Panc1 (cell line): ENCODE results near the gene DST. TPM values are rescaled to one million over a fixed set of nuclear protein-coding genes. Genes with fewer than 3 reads are reported as not detected.

ENCODE experiments used
- ATAC-seq: fragments of 200-7000 bp; cut with Tn5 transposase; 2 replicates; pipeline ENCODE4 v1.9.1; 2020; ENCODE audit warnings: mild to moderate bottlenecking, moderate library complexity
- BruUV-seq: library from RNA; stranded (reverse); fragments of 400-500 nt; replicated peaks from 2 replicates; lab custom pipeline; 2021; lab: Mats Ljungman, UMichigan
- CTCF ChIA-PET: fragments of 300-600 bp; sonication (Branson Sonifier 250); formaldehyde crosslinking; loops from one replicate; lab custom pipeline; 2022; ENCODE audit warnings: antibody characterized with exemption; lab: Charles Lee
- POLR2A ChIA-PET: fragments of 300-600 bp; sonication (Branson Sonifier 250); formaldehyde crosslinking; loops from one replicate; lab custom pipeline; 2022; ENCODE audit warnings: antibody characterized with exemption; lab: Charles Lee
- DNase-seq: peaks from one replicate; pipeline ENCODE4 v3.0.0-alpha.2; 2010; ENCODE audit warnings: low read depth, low spot score
- H3K27ac ChIP-seq: 2 replicates; pipeline ENCODE4 v1.5.1; 2011; ENCODE audit warnings: mild to moderate bottlenecking, low read length, inconsistent platforms
- H3K27me3 ChIP-seq: fragments of 200-500 bp; sonication (Bioruptor generic); 2 replicates; pipeline ENCODE4 v1.6.0; 2014; ENCODE audit warnings: low read length, inconsistent platforms; ENCODE audit not compliant: control insufficient read depth, insufficient read depth
- H3K36me3 ChIP-seq: fragments of 200-500 bp; sonication (Bioruptor generic); 2 replicates; pipeline ENCODE4 v1.5.1; 2014; ENCODE audit warnings: inconsistent platforms, mild to moderate bottlenecking, low read length, moderate library complexity; ENCODE audit not compliant: control insufficient read depth, insufficient read depth
- H3K4me1 ChIP-seq: 2 replicates; pipeline ENCODE4 v1.5.1; 2011; ENCODE audit warnings: inconsistent platforms, mild to moderate bottlenecking, low read length, moderate library complexity; ENCODE audit not compliant: control insufficient read depth, insufficient read depth
- H3K4me3 ChIP-seq, 2 experiments: 2 replicates each; pipeline ENCODE4 v1.5.1; 2011 to 2012; ENCODE audit warnings: low read depth in 2 of 2, low read length in 2 of 2, mild to moderate bottlenecking in 2 of 2, inconsistent platforms in 1 of 2, moderate library complexity in 1 of 2
- H3K9me3 ChIP-seq: fragments of 200-500 bp; sonication (Bioruptor generic); 2 replicates; pipeline ENCODE4 v1.5.1; 2014; ENCODE audit warnings: low read depth, mild to moderate bottlenecking, inconsistent platforms, low read length, moderate library complexity; ENCODE audit not compliant: control insufficient read depth, insufficient read depth
- POLR2AphosphoS5 ChIP-seq: IDR thresholded peaks from 2 replicates; pipeline ENCODE4 v1.6.1; 2012; ENCODE audit warnings: mild to moderate bottlenecking, low read depth, low read length, moderate library complexity
- SIN3A ChIP-seq: IDR thresholded peaks from 2 replicates; pipeline ENCODE4 v1.6.1; 2012; ENCODE audit warnings: low read depth, mild to moderate bottlenecking, low read length, moderate library complexity, borderline replicate concordance; ENCODE audit not compliant: insufficient read depth
- TCF7L2 ChIP-seq: IDR thresholded peaks from 2 replicates; pipeline ENCODE4 v1.6.1; 2011; ENCODE audit warnings: mild to moderate bottlenecking, low read depth, low read length, inconsistent platforms
- in situ Hi-C: cut with HindIII; loops from 2 replicates; pipeline ENCODE4 v1.10.0; 2016; ENCODE audit warnings: low sequenced_read_pairs, low pct_unique_long_range_greater_than_20kb
- intact Hi-C: fragments of 100-400 bp; cut with micrococcal nuclease; formaldehyde crosslinking; loops from one replicate; pipeline ENCODE4 v1.10.0; 2022; ENCODE audit not compliant: unreplicated experiment
- total RNA-seq: library from RNA; stranded (reverse); gene quantifications from one replicate; pipeline ENCODE4 v1.2.1, GENCODE V29; 2021; ENCODE audit not compliant: unreplicated experiment
- TF ChIP-seq, protein P1 (sequence below), 2 experiments: IDR thresholded peaks; 2 replicates each; pipeline ENCODE4 v1.6.1; 2011 to 2012; ENCODE audit warnings: low read depth in 2 of 2, control low read depth in 1 of 2, low read length in 1 of 2, mild to moderate bottlenecking in 1 of 2, moderate library complexity in 1 of 2; ENCODE audit not compliant: insufficient read depth in 1 of 2
- TF ChIP-seq, protein P2 (sequence below): fragments of 450-650 bp; IDR thresholded peaks from 2 replicates; pipeline ENCODE4 v1.5.1; 2017; ENCODE audit warnings: mild to moderate bottlenecking

DST gene
- total RNA-seq, 1 experiment from 2014 or later, result 230 TPM

DNA sequence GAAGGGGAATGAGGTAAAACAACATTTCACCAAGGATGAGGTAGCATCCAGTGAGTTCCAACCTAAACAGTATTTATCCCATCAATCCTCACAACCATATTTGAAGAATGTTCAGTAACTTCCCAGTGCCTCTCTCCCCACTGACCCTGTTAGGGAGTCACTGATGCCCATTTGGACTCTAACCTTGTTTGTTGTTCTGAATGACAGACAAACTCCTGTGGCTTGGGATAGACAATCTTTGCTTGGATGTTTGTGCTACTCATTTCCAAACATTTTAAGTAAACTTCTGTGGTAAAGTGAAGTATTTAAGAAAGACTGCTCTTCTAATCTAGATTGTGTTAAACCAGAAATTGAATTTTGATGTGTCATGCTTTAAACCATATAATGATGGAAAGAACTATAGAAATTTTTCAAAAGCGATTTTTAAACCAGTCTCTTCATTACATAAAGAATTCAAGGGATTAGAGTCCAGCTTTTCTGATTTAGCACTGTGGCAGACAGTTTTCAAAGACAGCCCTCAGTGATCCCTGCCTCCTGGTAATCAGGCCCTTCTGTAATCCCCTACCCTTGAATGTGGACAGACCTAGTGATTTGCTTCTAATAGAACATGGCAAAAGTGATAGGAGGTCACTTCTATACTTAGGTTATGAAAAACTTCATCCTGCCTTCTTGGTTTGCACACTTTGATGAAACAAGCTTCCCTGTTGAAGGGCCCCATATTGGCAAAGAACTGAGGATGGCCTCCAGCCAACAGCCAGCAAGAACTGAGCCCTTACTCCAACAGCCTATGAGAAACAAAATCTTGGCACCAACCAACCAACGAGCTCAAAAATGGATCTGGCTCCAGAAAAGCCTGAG is 191.6 kb downstream of the DST start:
- Histone ChIP-seq H3K27ac (no peak overlapping the region), H3K36me3 (0 out of 2 replicates have a peak, but pooled peaks cover 8% of the 10 kb centered on the region), H3K9me3 (no peaks in the 10 kb centered on the region), H3K27me3 (no peaks in the 10 kb centered on the region), H3K4me3 (no peak overlapping the region), H3K4me1 (no peaks in the 10 kb centered on the region)
- TF ChIP-seq, protein P1, sequence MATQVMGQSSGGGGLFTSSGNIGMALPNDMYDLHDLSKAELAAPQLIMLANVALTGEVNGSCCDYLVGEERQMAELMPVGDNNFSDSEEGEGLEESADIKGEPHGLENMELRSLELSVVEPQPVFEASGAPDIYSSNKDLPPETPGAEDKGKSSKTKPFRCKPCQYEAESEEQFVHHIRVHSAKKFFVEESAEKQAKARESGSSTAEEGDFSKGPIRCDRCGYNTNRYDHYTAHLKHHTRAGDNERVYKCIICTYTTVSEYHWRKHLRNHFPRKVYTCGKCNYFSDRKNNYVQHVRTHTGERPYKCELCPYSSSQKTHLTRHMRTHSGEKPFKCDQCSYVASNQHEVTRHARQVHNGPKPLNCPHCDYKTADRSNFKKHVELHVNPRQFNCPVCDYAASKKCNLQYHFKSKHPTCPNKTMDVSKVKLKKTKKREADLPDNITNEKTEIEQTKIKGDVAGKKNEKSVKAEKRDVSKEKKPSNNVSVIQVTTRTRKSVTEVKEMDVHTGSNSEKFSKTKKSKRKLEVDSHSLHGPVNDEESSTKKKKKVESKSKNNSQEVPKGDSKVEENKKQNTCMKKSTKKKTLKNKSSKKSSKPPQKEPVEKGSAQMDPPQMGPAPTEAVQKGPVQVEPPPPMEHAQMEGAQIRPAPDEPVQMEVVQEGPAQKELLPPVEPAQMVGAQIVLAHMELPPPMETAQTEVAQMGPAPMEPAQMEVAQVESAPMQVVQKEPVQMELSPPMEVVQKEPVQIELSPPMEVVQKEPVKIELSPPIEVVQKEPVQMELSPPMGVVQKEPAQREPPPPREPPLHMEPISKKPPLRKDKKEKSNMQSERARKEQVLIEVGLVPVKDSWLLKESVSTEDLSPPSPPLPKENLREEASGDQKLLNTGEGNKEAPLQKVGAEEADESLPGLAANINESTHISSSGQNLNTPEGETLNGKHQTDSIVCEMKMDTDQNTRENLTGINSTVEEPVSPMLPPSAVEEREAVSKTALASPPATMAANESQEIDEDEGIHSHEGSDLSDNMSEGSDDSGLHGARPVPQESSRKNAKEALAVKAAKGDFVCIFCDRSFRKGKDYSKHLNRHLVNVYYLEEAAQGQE (IDR thresholded peaks at IDR 0.05; ENCODE audit: insufficient read depth in 1 of 2, low read depth in 2 of 2, low read length in 1 of 2), result no peak
- TF ChIP-seq, protein P2, sequence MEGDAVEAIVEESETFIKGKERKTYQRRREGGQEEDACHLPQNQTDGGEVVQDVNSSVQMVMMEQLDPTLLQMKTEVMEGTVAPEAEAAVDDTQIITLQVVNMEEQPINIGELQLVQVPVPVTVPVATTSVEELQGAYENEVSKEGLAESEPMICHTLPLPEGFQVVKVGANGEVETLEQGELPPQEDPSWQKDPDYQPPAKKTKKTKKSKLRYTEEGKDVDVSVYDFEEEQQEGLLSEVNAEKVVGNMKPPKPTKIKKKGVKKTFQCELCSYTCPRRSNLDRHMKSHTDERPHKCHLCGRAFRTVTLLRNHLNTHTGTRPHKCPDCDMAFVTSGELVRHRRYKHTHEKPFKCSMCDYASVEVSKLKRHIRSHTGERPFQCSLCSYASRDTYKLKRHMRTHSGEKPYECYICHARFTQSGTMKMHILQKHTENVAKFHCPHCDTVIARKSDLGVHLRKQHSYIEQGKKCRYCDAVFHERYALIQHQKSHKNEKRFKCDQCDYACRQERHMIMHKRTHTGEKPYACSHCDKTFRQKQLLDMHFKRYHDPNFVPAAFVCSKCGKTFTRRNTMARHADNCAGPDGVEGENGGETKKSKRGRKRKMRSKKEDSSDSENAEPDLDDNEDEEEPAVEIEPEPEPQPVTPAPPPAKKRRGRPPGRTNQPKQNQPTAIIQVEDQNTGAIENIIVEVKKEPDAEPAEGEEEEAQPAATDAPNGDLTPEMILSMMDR, result no peak
- TF ChIP-seq TCF7L2 (no peak), SIN3A (no peak), POLR2AphosphoS5 (no peak)
- DNase-seq (no peak), ATAC-seq (no peak)
- in situ Hi-C loops (no loop called here), intact Hi-C loops (no loop called here)
- CTCF ChIA-PET, result no interaction called here
- no TSS peak for BruUV-seq
- POLR2A ChIA-PET, result no interaction called here

GRCh38 chr6:56450376-56450775 is 192.3 kb downstream of the DST start:
- ATAC-seq (no peak), DNase-seq (no peak)
- no TSS peak for BruUV-seq
- H3K27me3 ChIP-seq, result no peaks in the 10 kb centered on the region
- no peak overlapping the region for H3K27ac ChIP-seq
- in situ Hi-C loops (no loop called here), intact Hi-C loops (no loop called here)
- H3K4me1 ChIP-seq, result no peaks in the 10 kb centered on the region
- H3K9me3 ChIP-seq, result no peaks in the 10 kb centered on the region
- CTCF ChIA-PET, result no interaction called here
- POLR2A ChIA-PET, result no interaction called here
- no peak overlapping the region for H3K4me3 ChIP-seq
- TF ChIP-seq, protein P1 (IDR thresholded peaks at IDR 0.05; ENCODE audit: insufficient read depth in 1 of 2, low read depth in 2 of 2, low read length in 1 of 2), result no peak
- no peak for TF ChIP-seq TCF7L2
- TF ChIP-seq, protein P2, result no peak
- TF ChIP-seq SIN3A, result no peak
- 0 out of 2 replicates have a peak, but pooled peaks cover 4% of the 10 kb centered on the region for H3K36me3 ChIP-seq
